Activated T-helper 1 cell treated with Interleukin-2 at 50 U/mL for 16 hours (primary cell): Measurements from ENCODE around the gene GNPDA1.

ENCODE experiments used
- DNase-seq: peaks from one replicate; pipeline ENCODE4 v3.0.0-alpha.2; 2020; ENCODE audit warnings: low read depth

Gene GNPDA1

DNA sequence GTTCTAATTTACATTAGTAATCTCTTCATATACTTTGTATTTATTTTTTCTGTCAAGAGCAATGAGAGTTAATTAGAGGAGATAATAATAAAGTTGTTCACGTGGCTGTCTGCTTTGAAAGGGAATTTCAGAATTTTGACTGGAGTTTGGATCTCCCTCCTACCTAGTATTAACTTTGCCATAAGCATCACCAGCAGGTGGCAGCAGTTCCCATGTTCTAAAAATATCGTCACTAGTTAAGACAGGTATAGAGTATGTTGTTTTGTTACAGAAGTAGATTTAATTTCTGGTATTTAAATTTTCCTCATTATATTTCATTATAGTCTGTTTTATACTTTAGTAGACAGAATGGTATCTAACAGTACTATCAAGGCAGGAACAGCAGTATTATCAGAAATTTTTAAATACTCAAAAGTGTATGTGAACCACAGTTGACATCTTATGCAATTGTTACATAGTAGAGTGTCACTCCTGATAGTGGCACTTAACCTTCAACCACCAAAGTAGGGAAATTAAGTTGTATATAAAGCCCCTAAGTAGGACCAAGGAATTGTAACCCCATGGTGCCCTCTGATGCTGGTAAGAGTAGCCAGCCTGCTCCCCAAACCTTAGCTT, 20.4 kb downstream of the GNPDA1 start:
- peak; percentile 54 for DNase-seq

DNA sequence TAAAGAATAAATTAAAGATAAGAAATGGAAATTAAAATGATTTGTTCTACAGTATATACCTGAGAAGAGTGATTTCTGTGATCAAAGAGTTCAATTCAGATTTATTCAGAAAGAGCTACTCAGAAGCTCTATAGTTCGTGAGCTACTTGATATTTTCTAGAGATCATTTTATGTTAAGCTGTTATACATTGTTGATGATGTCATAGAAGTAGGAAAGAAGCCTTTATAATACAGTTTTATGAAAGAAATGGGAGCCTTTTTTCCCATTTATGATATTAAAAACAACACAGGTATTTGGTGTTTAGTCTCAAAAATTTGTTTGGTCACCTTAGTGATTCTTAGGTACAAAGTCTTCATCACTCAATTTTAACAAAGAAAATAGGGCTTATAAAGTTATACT, 23.1 kb downstream of the GNPDA1 start:
- DNase-seq = no peak

DNA sequence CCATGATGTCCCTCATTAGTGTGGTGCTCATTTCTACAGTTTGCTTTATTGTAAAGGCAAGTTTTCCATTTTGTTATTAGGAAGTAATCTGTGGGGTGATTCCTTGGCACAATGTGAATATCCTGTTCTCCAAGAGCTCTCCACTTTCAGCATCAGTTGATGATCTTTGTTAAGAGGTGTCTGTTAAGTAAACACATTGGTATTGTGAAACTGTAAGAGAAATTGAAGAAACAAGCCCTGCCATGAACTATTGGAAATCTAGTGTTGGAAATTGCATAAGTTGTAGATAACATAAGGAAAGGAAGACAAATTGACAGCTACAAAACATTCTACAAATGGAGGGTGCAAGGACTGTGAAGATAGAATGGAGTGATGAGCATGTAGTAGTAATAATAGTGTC, 26.8 kb downstream of the GNPDA1 start:
- no peak for DNase-seq

DNA sequence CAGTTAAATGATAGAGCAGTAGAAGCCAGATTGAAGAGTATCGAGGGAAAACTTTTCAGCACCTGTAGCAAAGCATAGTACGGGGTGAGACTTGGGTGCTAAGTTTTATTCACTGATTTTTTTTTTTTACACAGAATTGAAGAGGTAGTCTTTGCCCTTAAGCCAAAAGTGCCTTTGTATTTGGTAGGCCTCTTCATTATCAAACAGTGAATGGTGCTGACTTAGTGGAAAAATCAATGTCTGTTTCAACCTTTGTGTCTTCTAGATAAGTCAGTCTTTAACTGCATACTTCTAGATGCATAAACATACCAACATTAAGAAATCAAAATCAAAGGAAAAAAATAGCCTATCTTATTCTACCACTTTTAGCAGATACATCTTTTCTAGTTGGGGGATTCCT, 30.2 kb downstream of the GNPDA1 start:
- DNase-seq = no peak

DNA sequence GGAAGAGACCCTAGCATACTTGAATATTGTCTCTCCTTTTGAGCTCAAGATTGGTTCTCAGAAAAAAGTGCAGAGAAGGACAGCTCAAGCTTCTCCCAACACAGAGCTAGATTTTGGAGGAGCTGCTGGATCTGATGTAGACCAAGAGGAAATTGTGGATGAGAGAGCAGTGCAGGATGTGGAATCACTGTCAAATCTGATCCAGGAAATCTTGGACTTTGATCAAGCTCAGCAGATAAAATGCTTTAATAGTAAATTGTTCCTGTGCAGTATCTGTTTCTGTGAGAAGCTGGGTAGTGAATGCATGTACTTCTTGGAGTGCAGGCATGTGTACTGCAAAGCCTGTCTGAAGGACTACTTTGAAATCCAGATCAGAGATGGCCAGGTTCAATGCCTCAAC, 34.4 kb downstream of the GNPDA1 start:
- DNase-seq = no peak

DNA sequence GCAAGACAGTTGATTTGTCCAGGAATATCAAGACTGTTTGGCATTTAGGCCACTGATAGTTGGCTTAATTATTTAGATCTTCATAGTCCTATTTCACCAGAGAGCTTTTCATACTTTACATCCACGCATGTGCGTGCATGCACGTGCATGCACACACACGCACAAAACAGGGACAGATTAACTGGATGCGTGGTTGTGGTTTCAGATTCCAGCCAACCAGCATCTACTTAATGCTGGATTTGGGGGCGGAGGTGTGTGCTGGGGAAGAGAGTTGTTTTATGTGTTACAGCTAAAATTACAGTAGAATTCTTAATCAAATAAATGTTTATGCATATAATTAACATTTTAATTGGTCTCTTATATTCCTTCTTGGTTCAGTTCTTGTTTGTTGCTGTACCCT, 36.7 kb downstream of the GNPDA1 start:
- DNase-seq = no peak

DNA sequence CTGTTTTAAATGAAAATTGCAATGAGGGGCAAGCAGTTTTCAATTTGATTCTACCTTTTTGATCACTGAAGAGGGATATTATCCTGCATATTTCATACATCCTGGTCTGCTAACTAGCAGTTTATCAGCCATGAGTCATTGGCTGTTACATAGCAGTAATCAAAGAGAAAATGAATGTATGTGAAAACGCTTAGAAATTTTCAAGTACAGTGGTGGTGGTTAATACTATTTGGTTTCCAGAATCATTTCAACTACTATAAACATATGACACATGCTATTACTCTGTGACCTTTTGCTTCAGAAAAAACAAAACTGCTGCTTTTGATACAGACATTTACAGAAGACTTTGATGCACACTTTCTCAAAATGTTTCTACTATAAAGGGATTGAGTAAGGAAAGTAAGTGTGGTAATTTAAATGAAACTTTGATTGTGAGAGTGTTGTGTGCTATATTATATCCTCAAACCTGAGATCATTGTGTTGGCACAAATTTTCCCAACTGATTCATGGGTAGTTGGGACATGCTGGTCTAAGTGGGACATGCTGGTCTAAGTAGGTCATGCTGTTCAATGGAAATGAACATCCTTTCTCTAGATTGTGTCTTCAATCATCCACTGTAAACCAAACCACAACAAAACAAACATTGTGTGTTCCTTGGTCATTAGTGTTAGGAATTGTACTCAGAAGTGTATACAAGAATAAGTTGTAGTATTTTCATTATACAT, 38.8 kb downstream of the GNPDA1 start:
- no peak for DNase-seq

DNA sequence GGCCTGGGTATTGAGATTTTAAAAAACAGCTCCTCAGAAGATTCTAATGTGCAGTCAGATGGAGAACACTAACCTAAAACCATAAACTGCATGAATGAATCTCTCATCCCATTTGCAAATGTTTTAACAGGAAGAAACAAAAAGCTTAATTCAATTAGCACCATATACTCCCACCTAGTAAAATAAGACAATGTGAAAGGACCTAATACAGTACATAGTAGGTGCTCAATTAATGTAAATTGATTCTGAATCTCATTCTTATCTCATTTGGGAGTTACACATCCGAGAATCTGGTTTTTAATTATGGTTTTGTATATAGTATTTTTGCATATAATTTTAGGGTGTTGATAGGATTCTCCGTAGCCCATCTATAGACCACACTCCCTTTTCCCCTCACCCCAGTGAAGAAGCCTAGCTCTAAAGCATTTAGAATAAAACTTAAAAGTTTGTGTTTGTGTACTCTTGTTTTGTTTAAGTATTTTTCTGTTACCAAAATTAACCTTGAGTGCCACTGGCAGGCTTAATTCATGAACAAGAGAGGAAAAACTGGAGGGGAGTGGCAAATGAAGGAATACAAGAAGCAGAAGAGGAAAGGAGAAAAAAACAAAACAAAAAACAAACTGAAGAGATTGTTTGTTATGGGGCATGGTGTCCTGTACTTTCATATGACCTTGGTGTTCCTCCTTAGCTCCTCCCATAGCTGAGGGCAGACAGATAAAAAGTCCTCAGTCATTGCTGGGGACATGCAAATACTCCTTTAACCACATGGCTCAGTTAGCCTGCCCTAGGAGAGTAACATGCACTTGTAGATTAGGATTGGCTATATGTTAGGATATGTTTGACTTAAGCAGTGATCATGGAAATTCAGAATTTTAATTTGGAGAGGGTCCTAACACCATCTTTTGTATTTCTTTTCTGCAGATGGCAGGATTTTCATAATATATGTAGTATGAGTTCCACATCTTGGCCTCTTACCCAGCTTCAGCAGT, 42.8 kb downstream of the GNPDA1 start:
- DNase-seq = no peak

DNA sequence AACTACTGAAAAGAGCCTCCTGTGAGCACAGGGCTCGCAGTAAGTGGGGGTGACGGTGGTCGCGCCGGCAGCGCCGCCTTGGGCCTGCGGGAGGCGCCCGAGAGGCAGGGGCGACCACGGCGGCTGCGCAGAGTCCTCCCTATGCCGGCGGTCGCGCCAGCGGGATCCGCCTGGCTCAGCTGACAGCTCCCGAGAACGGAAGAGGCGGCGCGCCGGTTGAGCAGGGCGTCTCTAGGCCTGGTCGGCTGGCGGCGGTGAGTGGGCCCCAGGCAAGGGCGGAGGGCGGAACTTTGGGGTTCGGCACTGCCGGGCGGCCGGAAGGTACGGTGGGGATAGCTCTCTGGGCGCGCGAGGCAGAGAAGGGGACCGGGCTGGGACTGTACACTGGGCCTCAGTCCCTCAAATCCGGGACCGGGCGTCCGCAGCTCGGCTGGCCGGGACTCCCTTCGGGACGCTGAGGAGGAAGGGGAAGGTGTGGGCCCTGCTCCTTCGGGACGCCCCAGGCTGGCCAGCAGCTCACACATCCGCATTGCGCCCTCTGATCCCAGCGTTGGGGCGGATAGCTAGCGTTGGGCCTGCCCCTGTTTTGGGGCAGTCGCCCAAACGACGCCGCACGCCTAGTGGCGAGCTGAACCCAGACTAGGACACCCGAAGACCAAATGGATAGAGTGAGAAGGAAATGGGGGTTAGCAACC, 43.8 kb downstream of the GNPDA1 start, which contains the start of gene RNF14:
TSS of gene RNF14 (plus strand) at position 192 of the 695 bp plus-strand sequence. CDS start 4,484 bp downstream, outside the sequence.
- DNase-seq = peak; percentile 92

DNA sequence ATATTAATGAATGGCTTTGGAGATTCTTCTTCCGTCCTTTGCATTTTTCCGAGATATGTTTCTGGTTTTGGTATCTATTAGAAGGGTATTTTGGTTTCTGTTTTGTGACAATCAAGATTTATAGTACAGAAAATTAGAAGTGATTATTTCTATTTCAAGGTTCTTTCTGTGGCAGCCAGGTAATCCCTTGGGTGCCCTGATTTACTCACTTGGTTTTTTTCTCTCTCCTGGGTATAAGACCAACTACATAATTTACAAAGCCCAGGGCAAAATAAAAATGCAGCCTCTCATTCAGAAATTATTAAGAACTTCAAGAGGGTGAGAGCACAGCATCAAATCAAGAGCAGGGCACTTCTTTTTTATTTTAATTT, 45.9 kb downstream of the GNPDA1 start:
- DNase-seq = no peak

DNA sequence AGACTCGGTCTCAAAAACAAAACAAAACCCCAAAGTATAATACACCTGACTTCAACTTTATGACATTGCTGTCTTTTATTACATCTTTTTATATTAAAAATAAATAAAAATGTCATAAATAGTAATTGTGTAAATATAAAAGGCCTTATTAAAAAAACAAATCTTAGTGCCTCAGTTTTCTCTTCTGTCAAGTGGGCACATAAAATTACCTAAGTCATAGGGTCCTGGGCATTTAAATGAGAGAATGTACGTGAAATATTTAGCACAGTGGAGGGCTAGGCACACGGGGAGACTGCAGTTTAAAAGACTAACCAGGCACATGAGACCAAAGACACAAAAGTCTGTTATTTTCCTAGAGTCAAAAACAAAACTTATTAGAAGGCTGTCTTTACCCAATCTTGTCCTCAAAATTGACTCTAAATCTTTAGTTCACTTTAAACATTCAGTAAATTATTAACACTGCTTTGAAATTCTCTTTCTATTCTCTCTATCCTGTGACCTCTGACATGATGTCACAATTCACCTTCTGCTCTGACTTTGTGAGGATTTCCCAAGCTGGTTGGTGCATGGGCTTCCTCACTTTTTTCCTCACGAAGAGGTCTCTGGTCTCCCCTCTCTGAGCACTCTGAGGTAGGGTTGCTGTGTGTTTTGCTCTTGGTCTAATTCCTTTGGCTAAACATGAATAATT, 46.4 kb downstream of the GNPDA1 start:
- DNase-seq = no peak

DNA sequence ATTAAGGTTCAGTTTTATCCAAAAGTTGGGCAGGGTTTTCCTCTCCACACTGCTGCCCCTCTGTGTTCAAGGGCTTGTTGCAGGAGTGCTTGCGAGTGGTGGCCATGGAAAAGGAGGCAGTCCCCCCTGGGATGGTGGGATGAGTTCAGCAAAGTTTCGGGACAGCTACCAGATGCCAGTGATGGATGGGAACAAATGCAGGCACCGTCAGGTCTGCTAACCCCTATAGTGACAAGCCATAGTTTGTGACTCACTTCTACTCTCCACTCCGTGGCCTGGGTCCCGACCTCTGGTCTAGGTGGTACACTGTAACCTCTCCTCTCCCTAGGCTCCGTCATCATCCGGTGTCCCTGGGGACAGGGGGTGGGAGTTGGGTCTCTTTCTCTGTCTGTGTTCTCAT, 47.8 kb downstream of the GNPDA1 start:
- no peak for DNase-seq

DNA sequence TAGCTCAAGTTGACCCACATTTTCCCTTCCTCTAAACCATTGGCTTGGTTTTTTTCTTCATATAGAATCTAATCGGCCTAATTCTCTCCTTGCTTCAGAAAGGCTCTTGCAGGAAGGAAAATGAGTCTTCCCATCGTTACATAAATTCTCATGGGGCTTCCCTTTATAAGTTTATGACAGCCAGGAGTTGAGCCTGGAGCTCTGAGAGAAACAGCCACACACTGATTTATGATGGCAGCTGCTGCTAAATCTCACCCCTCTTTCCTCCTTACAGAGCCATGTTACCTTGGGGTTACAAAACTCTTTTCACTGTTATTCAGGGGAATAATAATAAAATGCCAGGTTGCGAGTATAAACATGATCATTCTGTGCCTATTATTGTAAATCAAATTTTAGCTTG, 49.1 kb downstream of the GNPDA1 start:
- no peak for DNase-seq

DNA sequence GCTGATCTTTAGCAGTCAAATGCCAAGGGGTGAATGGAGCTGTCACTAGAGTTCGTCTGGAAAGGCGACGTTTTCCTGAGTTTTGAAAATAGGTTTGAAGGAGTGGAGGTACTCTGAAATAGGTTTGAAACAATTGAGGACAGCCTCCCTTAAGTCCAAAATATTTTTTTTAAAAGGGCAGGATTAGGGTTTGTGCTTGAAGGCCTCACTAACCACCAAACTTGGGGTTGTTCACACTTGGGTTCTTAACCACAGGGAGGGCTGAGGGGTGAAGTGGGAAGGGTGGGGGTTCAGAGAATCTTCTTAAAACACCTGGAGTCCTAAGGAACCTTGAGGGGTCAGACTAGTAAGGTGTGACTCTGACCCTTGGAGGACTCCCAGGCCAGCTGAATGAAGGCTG, 51.4 kb downstream of the GNPDA1 start:
- DNase-seq = no peak

DNA sequence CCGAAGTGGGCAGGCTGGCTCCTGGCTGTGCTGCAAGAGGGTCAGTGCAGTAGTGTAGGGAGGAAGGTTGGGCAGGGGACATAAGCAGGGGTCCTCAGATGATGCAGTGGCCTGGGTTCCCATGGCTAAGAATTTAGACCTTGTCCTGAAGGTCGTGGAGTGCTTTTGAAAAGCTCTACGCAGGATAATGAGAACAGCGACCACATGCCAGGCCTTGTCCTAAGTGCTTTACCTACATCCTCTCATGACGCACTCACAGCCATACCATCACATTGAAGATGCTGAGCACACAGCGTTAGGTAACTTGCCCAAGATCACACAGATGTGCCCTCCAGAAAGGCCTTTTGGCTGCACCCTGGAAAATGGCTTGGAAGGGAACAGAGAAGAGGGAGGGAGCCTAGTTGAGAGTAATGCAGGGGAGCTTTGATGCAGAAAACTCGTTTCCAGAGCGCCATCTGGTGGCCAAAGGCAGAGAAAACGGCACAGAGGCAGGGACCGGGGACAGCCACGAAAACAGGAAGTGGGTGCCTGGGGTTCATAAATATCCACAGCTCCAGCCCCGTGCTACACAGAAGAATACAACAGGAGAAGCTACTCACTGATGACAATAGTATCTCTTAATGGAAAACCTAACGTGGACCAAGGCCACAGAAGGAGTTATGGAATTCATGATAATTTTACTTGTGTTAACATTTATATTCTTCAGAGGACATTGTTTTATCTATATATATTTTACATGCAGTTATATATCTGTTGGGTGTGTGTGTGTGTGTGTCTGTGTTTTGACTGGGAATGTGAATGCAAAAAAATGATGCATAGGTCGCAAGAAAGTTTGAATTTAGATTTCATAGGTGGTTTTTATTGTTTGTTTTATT, 52.1 kb downstream of the GNPDA1 start:
- DNase-seq = peak; percentile 80

DNA sequence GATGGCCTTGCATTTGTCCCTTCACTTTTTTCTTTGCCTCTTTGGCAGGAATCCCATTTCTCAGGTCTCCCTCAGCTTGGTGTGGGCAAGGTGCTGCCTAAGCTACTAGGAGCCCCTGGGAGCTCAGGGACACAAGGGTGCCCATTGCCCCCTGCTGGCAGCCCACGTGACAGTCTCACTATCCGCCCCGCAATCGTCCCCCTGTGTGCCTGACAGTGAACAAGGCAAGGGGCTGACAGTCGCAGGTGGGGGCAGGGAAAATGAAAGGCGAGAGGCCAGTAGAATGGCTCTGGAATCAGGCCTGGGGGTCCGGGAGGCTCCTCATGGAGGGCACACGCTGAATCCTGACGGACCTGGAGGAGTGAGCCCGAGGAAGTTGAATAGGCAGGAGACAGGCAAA, 52.8 kb downstream of the GNPDA1 start:
- DNase-seq = no peak

DNA sequence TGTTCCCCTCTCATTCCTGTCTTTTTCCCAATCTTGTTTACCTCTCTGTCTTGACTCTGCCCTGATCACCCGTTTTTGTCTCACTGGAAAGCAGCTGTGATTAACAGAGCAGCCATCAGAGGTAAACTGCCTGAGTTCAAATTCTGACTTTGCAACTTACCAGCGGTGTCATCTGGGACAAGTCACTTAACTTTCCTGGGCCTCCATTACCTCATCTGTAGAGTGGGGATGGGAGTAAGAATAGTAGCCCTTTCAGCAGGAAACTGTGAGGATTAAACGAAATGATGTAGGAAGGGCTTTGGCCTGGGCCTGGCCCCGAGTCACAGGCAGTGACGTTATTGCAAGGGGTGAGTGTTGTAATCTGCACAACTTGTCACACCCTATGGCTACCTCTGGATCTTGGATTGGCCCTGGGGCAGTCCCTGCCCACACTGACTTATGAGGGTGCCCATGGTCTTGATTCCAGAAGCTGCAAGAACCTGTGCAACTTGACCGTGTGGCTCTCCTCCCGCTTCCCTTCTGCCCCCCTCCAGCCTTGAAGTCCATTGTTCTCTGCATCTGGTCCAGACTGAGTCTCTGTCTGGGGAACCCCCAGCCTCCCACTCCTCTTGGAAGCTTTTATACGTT, 54.2 kb downstream of the GNPDA1 start:
- DNase-seq = no peak

DNA sequence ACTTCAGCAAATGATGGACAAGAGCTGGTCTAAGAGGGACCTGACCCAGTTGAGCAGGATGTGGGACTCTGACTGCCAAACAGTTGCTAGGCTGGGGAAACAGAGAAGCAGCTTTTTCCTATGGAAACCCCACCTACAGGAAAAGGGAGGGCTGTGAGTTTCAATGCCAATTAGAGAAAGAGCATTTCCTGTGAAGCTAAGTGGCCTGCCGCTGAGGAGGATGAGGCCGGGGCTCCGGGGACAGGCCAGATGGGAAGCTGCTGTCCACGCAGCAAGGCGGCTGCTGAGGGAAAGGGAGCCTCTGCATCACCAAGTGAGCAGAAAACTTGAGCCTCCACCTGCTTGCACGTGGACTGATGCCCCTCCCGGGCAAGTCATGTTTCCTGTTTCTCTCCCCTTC, 54.7 kb downstream of the GNPDA1 start, which contains the start of gene PCDH12:
TSS of gene PCDH12 (minus strand) at position 90 of the 400 bp plus-strand sequence. CDS start 351 bp downstream, outside the sequence.
- DNase-seq = no peak

DNA sequence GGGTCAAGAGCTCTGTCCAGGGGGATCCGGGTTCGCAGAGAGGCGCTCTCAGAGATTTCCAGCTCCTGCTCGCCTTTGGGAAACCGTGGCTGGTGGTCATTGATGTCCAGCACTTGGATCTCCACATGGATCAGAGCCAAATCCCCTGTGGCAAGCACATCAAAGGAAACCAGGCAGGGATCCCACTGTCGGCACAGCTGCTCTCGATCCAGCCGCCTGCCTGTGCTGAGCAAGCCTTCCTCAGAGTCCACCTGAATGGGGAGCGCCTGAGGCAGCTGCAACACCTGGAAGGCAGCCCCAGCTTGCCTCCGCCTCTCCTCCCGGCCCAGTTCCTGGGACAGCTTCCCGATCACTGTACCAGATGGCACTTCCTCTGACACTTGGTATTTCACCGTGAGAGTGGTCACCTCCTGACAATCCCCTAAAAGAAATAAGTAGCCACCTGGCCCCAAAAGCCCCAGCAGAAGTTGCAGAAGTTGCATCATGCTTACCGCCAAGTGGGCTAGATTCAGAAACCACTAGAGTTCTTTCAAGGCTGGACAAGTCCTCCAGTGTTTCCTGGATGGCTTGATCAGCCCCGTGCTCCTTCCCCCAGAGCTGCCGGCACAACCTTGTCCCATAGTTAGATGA, 55.3 kb downstream of the GNPDA1 start:
- no peak for DNase-seq
